ENCODE results near the gene SIGLEC8. TPM values are rescaled to one million over a fixed set of nuclear protein-coding genes. Genes with fewer than 3 reads are reported as not detected.
"Not testable (repeated sequence)": the region's sequence is repeated elsewhere in the genome, so short reads cannot be mapped to it uniquely, and the experiment has no call there.

SIGLEC8 gene
- total RNA-seq, 1 experiment from 2014 or later = not detected

- DNase-seq (ENCODE audit: low read depth) = no peak
- in situ Hi-C loops (cut with HindIII; ENCODE audit: low pct_unique_long_range_greater_than_20kb, low sequenced_read_pairs) = no loop called here
Measured at GRCh38 chr19:51418707-51419106, 39.5 kb downstream of the SIGLEC8 start.

- no peak for DNase-seq (ENCODE audit: low read depth)
- in situ Hi-C loops (cut with HindIII; ENCODE audit: low pct_unique_long_range_greater_than_20kb, low sequenced_read_pairs) = no loop called here
Measured at GRCh38 chr19:51417810-51418157, 40.5 kb downstream of the SIGLEC8 start.

- no peak for DNase-seq (ENCODE audit: low read depth)
- in situ Hi-C loops (cut with HindIII; ENCODE audit: low pct_unique_long_range_greater_than_20kb, low sequenced_read_pairs) = no loop called here
Measured at GRCh38 chr19:51417107-51417809, 41.0 kb downstream of the SIGLEC8 start, which contains the start of gene SIGLEC10. TSS of gene SIGLEC10 (minus strand) at chr19:51417642. CDS start at chr19:51417581, 61 bp downstream.

- DNase-seq (ENCODE audit: low read depth); in situ Hi-C loops (cut with HindIII; ENCODE audit: low pct_unique_long_range_greater_than_20kb, low sequenced_read_pairs): not testable (repeated sequence)
Measured at GRCh38 chr19:51416422-51416821, 41.8 kb downstream of the SIGLEC8 start.

GRCh38 chr19:51415187-51415586, 43.1 kb downstream of the SIGLEC8 start:
- in situ Hi-C loops (cut with HindIII; ENCODE audit: low pct_unique_long_range_greater_than_20kb, low sequenced_read_pairs) = no loop called here
- no peak for DNase-seq (ENCODE audit: low read depth)

GRCh38 chr19:51410950-51411748, 47.1 kb downstream of the SIGLEC8 start:
- no peak for DNase-seq (ENCODE audit: low read depth)
- in situ Hi-C loops (cut with HindIII; ENCODE audit: low pct_unique_long_range_greater_than_20kb, low sequenced_read_pairs) = no loop called here

GRCh38 chr19:51407511-51408131, 50.6 kb downstream of the SIGLEC8 start:
- in situ Hi-C loops (cut with HindIII; ENCODE audit: low pct_unique_long_range_greater_than_20kb, low sequenced_read_pairs) = no loop called here
- no peak for DNase-seq (ENCODE audit: low read depth)

GRCh38 chr19:51402117-51402516, 56.1 kb downstream of the SIGLEC8 start:
- no peak for DNase-seq (ENCODE audit: low read depth)
- in situ Hi-C loops (cut with HindIII; ENCODE audit: low pct_unique_long_range_greater_than_20kb, low sequenced_read_pairs) = no loop called here

Other genes starting within 250 kb of the SIGLEC8 start
- gene CD33, start 233.4 kb downstream of the SIGLEC8 start, total RNA-seq (2014; rRNA removed; shearing (Covaris generic); ENCODE audit: low replicate concordance) = not detected in 2 replicates
- 52.0 and 60.2 TPM in 2 replicates for gene SIGLECL1, start 207.4 kb downstream of the SIGLEC8 start, total RNA-seq (2014; rRNA removed; shearing (Covaris generic); ENCODE audit: low replicate concordance)
- not detected in 2 replicates for gene IGLON5, start 146.8 kb downstream of the SIGLEC8 start, total RNA-seq (2014; rRNA removed; shearing (Covaris generic); ENCODE audit: low replicate concordance)
- gene VSIG10L, start 116.3 kb downstream of the SIGLEC8 start, total RNA-seq (2014; rRNA removed; shearing (Covaris generic); ENCODE audit: low replicate concordance) = 11.0 and 19.2 TPM in 2 replicates
- gene ETFB, start 92.1 kb downstream of the SIGLEC8 start, total RNA-seq (2014; rRNA removed; shearing (Covaris generic); ENCODE audit: low replicate concordance) = 497 and 551 TPM in 2 replicates
- gene CLDND2, start 89.5 kb downstream of the SIGLEC8 start, total RNA-seq (2014; rRNA removed; shearing (Covaris generic); ENCODE audit: low replicate concordance) = not detected in 2 replicates
- gene NKG7, start 85.8 kb downstream of the SIGLEC8 start, total RNA-seq (2014; rRNA removed; shearing (Covaris generic); ENCODE audit: low replicate concordance) = not detected in 2 replicates
- not detected in 2 replicates for gene LIM2, start 70.5 kb downstream of the SIGLEC8 start, total RNA-seq (2014; rRNA removed; shearing (Covaris generic); ENCODE audit: low replicate concordance)
- not detected in 2 replicates for gene C19orf84, start 67.9 kb downstream of the SIGLEC8 start, total RNA-seq (2014; rRNA removed; shearing (Covaris generic); ENCODE audit: low replicate concordance)
- not detected in 2 replicates for gene SIGLEC10, start 40.8 kb downstream of the SIGLEC8 start, total RNA-seq (2014; rRNA removed; shearing (Covaris generic); ENCODE audit: low replicate concordance)
- not detected in 2 replicates for gene CEACAM18, start 20.1 kb upstream of the SIGLEC8 start, total RNA-seq (2014; rRNA removed; shearing (Covaris generic); ENCODE audit: low replicate concordance)
- gene SIGLEC12, start 43.3 kb upstream of the SIGLEC8 start, total RNA-seq (2014; rRNA removed; shearing (Covaris generic); ENCODE audit: low replicate concordance) = not detected in 2 replicates
- gene SIGLEC6, start 73.2 kb upstream of the SIGLEC8 start, total RNA-seq (2014; rRNA removed; shearing (Covaris generic); ENCODE audit: low replicate concordance) = not detected in 2 replicates
- gene ZNF175, start 112.8 kb upstream of the SIGLEC8 start, total RNA-seq (2014; rRNA removed; shearing (Covaris generic); ENCODE audit: low replicate concordance) = 2.5 and 10.8 TPM in 2 replicates
- not detected in 2 replicates for gene SIGLEC5, start 171.9 kb upstream of the SIGLEC8 start, total RNA-seq (2014; rRNA removed; shearing (Covaris generic); ENCODE audit: low replicate concordance)
- not detected in 2 replicates for gene SIGLEC14, start 188.4 kb upstream of the SIGLEC8 start, total RNA-seq (2014; rRNA removed; shearing (Covaris generic); ENCODE audit: low replicate concordance)
- 2.1 and 4.9 TPM in 2 replicates for gene SPACA6, start 234.9 kb upstream of the SIGLEC8 start, total RNA-seq (2014; rRNA removed; shearing (Covaris generic); ENCODE audit: low replicate concordance)

All from Caki2 (cell line).